Gastrocnemius medialis (tissue), 4 donors: ENCODE results near the gene TEP1. TPM values are rescaled to one million over a fixed set of nuclear protein-coding genes. Genes with fewer than 3 reads are reported as not detected.

Source experiments
- ATAC-seq, 2 donors: fragments of 150-250 bp; one replicate each; pipeline ENCODE4 v1.9.1; 2016
- DNase-seq, 2 donors: peaks; one replicate each; pipeline ENCODE4 v3.0.0-alpha.2; 2019
- H3K27ac ChIP-seq, 4 donors: fragments of 200-600 bp; sonication (generic); 1 replicate in 1 of 4; 2 replicates in 3 of 4; pipeline ENCODE4 v1.5.1; 2016 to 2018; ENCODE audit warnings: mild to moderate bottlenecking in 2 of 4, moderate library complexity in 1 of 4
- H3K27me3 ChIP-seq, 3 donors: fragments of 200-600 bp; sonication (generic) in 2 of 3; 1 replicate in 1 of 3; 2 replicates in 2 of 3; pipeline versions ENCODE4 v1.5.1 to v1.6.0; 2016 to 2019; ENCODE audit warnings: mild to moderate bottlenecking in 1 of 3, moderate library complexity in 1 of 3
- H3K36me3 ChIP-seq, 2 donors: fragments of 200-600 bp; sonication (generic) in 1 of 2; one replicate each; pipeline ENCODE4 v1.5.1; 2017 to 2018
- H3K4me1 ChIP-seq, 2 donors: fragments of 200-600 bp; sonication (generic) in 1 of 2; one replicate each; pipeline ENCODE4 v1.5.1; 2016 to 2017; ENCODE audit warnings: mild to moderate bottlenecking in 2 of 2
- H3K4me3 ChIP-seq, 4 donors: fragments of 200-600 bp; sonication (generic) in 3 of 4; 1 replicate in 1 of 4; 2 replicates in 3 of 4; pipeline ENCODE4 v1.5.1; 2016 to 2019; ENCODE audit warnings: mild to moderate bottlenecking in 2 of 4
- H3K9me3 ChIP-seq, 3 donors: fragments of 200-600 bp; sonication (generic) in 2 of 3; 1 replicate in 1 of 3; 2 replicates in 2 of 3; pipeline ENCODE4 v1.5.1; 2016 to 2019
- CTCF ChIP-seq, 5 experiments: fragments of 450-650 bp in 3 of 5; fragments of 200-600 bp in 2 of 5; sonication (generic) in 2 of 5; IDR thresholded peaks in 4 of 5; conservative IDR thresholded peaks in 1 of 5; 1 replicate in 4 of 5; 2 replicates in 1 of 5; pipeline ENCODE4 v1.5.1; 2016 to 2019; ENCODE audit warnings: antibody characterized with exemption in 5 of 5, mild to moderate bottlenecking in 3 of 5, moderate library complexity in 3 of 5
- POLR2A ChIP-seq, 2 donors: fragments of 450-650 bp; IDR thresholded peaks; one replicate each; pipeline ENCODE4 v1.6.1; 2017; ENCODE audit warnings: antibody characterized with exemption in 2 of 2, mild to moderate bottlenecking in 2 of 2, moderate library complexity in 2 of 2
- in situ Hi-C, 4 donors: fragments of 200-750 bp; cut with MboI; loops; one replicate each; pipeline versions ENCODE4 v1.15.0 to v1.8.0; 2017; ENCODE audit warnings: low sequenced_read_pairs in 4 of 4
- intact Hi-C: fragments of 100-400 bp; cut with DNase I; formaldehyde crosslinking; loops from one replicate; pipeline ENCODE4 v1.15.1; 2023; ENCODE audit warnings: low total_unique reads
- total RNA-seq, 4 donors: library from RNA; depleted of rRNA; stranded (reverse); fragments of >200 nt; gene quantifications; one replicate each; pipeline versions ENCODE4 v1.1.0 to v1.2.3, GENCODE V29; 2016

TEP1 gene
- total RNA-seq, 4 donors from 2014 or later = 7.2 to 25.7 (median 12.0) TPM

GRCh38 chr14:20331053-20331613 is 82.2 kb downstream of the TEP1 start:
- in situ Hi-C loops (loop anchor here (10.0 to 25.0 kb wide), 4 partner anchors 131 to 656 kb away; partner anchors contain the start of genes APEX1 (in 3 of the 4), OSGEP (in 3 of the 4), PIP4P1 (in 3 of the 4) and PNP (in 3 of the 4)), intact Hi-C loops (loop anchor here (5.0 to 10.0 kb wide), 2 partner anchors 654 to 936 kb away; partner anchors contain the start of genes HNRNPC and METTL17)
- no peak for TF ChIP-seq CTCF (IDR thresholded peaks at IDR 0.05 in 4 of 5, conservative IDR thresholded peaks at IDR 0.05 in 1 of 5)
- no peak for TF ChIP-seq POLR2A (IDR thresholded peaks at IDR 0.05)
- Histone ChIP-seq H3K9me3 (no peaks in the 10 kb centered on the region), H3K36me3 (peaks cover 0 to 12% of the 10 kb centered on the region in 2 donors), H3K4me3 (no peak overlapping the region), H3K4me1 (peaks cover 18 to 20% of the 10 kb centered on the region in 2 donors), H3K27me3 (no peaks in the 10 kb centered on the region), H3K27ac (peak overlapping the region in 1 of 4 donors; percentile 11)
- no peak for DNase-seq
- no peak for ATAC-seq

- no peaks in the 10 kb centered on the region for H3K9me3 ChIP-seq
- no peak for DNase-seq
- H3K27ac ChIP-seq = no peak overlapping the region
- TF ChIP-seq CTCF (IDR thresholded peaks at IDR 0.05 in 4 of 5, conservative IDR thresholded peaks at IDR 0.05 in 1 of 5) = no peak
- no peak for TF ChIP-seq POLR2A (IDR thresholded peaks at IDR 0.05)
- H3K4me3 ChIP-seq = no peak overlapping the region
- in situ Hi-C loops = loop anchor here (5.0 to 25.0 kb wide), 6 partner anchors 133 to 658 kb away; partner anchors contain the start of genes APEX1 (in 3 of the 4), OSGEP (in 3 of the 4), PIP4P1 (in 3 of the 4) and PNP (in 3 of the 4)
- intact Hi-C loops = no loop called here
- peaks cover 0 to 29% of the 10 kb centered on the region in 2 donors for H3K36me3 ChIP-seq
- H3K27me3 ChIP-seq = no peaks in the 10 kb centered on the region
- no peak for ATAC-seq
- H3K4me1 ChIP-seq = peaks cover 18 to 20% of the 10 kb centered on the region in 2 donors
These were observed 83.9 kb downstream of the TEP1 start for GRCh38 chr14:20329355-20329754.

GRCh38 chr14:20328705-20329104 is 84.6 kb downstream of the TEP1 start:
- ATAC-seq (no peak), DNase-seq (no peak)
- no peak for TF ChIP-seq CTCF (IDR thresholded peaks at IDR 0.05 in 4 of 5, conservative IDR thresholded peaks at IDR 0.05 in 1 of 5)
- intact Hi-C loops = no loop called here
- Histone ChIP-seq H3K4me3 (no peak overlapping the region), H3K9me3 (no peaks in the 10 kb centered on the region), H3K36me3 (peaks cover 0 to 34% of the 10 kb centered on the region in 2 donors), H3K27ac (no peak overlapping the region), H3K27me3 (no peaks in the 10 kb centered on the region), H3K4me1 (peaks cover 18% of the 10 kb centered on the region in 2 donors)
- in situ Hi-C loops = loop anchor here (5.0 to 25.0 kb wide), 6 partner anchors 134 to 659 kb away; partner anchors contain the start of genes APEX1 (in 3 of the 4), OSGEP (in 3 of the 4), PIP4P1 (in 3 of the 4) and PNP (in 3 of the 4)

- in situ Hi-C loops (loop anchor here (5.0 to 25.0 kb wide), 6 partner anchors 135 to 660 kb away; partner anchors contain the start of genes APEX1 (in 3 of the 4), OSGEP (in 3 of the 4), PIP4P1 (in 3 of the 4) and PNP (in 3 of the 4)), intact Hi-C loops (loop anchor here (1.0 kb wide), 1 partner anchor 282 kb away; no protein-coding TSS in a partner anchor)
- Histone ChIP-seq H3K4me3 (no peak overlapping the region), H3K9me3 (no peaks in the 10 kb centered on the region), H3K27me3 (no peaks in the 10 kb centered on the region), H3K36me3 (peaks cover 0 to 45% of the 10 kb centered on the region in 2 donors), H3K27ac (peak overlapping the region in 3 of 4 donors; percentile 9 to 57 (median 9)), H3K4me1 (peaks cover 10 to 13% of the 10 kb centered on the region in 2 donors)
- no peak for TF ChIP-seq POLR2A (IDR thresholded peaks at IDR 0.05)
- peak; percentile 57 to 84 (median 78) for TF ChIP-seq CTCF (IDR thresholded peaks at IDR 0.05 in 4 of 5, conservative IDR thresholded peaks at IDR 0.05 in 1 of 5)
- ATAC-seq (peak; percentile 60 to 70), DNase-seq (no peak)
These were observed 86.1 kb downstream of the TEP1 start for GRCh38 chr14:20327005-20327869.
